Globus pallidus (tissue), 1 donor: Measurements from ENCODE around the gene ATP5PD.
"Not testable (repeated sequence)": the region's sequence is repeated elsewhere in the genome, so short reads cannot be mapped to it uniquely, and the experiment has no call there.

Experiments used
- DNase-seq: peaks from one replicate; pipeline ENCODE4 v3.0.0-alpha.2; 2015; ENCODE audit warnings: low spot score

The ATP5PD gene

DNA sequence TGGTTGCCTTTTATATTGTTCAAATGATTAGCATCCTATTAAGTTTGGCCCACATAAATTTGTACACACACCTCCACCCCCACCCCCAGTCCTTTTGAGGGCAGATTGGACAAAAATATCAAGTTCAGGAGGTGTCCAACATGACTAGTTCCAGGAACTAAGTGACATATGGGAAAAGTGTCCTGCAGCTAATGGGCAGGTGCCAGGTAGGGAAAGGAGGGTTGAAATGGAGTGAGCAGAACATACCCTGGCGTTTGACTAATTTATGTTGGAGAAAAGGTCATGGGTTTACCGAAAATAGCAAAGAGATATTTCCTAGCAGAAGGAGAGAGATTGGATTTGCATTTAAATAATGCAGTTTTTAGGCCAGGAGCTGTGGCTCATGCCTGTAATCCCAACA lies 5.2 kb upstream of the ATP5PD start:
- no peak for DNase-seq

DNA sequence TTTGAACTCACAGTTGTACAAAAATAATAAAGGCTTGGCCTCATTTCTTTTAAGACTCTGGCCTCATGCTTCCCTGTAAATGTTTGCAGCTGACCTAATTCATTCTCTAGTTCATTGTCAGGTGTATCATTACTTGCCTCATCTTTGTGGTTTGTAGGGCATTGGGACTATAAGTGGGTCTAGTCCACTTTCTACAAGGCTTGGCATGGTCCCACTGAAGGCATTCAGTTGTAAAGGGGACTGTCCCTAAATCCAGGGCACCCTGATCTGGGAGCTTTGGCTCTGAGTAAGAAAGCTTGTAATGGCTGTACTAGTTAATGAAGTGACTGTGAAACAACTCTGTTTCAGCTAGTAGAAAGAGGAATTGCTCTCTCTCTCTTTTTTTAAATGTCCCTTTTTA lies 2.9 kb upstream of the ATP5PD start:
- DNase-seq: no peak

DNA sequence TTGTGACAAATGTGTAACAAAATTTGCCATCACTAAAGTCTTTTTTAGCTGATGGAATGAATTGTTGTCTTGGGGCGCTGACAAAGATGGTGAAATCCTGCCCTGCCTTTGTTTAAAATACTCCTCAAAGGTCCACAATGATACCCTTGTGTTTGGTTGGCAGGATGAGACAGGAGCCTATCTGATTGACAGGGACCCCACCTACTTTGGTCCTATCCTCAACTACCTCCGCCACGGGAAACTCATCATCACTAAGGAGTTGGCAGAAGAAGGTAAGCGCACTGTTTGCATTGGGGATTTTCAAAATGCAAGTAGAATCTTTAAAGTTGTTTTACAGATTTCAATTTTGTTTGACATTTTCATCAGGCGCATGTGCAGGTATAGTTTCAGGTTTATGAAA lies 2.3 kb upstream of the ATP5PD start:
- no peak for DNase-seq

DNA sequence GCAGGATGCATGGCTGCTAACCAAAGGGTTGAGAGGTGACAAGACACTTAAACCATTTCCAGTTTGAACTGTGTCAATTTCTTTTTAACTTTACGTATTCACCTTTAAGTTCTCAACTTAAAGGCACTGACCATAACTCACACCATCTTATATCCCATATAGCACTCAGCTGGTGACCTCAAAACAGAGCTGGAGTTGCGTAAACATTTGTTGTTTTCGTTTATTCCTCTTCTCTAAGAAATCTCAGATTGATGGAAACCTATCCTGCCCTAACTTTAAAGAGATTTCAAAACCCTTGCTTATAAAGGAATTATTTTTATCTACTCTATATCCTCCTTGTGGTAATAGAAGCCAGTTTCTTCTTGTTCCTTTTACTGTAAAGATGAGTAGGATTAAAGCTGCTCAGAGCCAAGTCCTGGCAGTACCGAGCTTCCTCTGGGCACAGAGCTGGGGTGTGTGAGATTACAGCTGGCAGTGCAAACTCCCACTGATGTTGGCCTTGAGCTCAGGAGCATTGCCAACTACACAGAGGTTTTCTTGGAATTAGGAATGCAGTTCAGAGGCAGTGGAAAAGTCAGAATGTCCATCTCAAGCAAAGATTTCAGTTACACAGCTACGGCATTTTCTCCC lies 1.6 kb upstream of the ATP5PD start:
- DNase-seq: peak; percentile 50

DNA sequence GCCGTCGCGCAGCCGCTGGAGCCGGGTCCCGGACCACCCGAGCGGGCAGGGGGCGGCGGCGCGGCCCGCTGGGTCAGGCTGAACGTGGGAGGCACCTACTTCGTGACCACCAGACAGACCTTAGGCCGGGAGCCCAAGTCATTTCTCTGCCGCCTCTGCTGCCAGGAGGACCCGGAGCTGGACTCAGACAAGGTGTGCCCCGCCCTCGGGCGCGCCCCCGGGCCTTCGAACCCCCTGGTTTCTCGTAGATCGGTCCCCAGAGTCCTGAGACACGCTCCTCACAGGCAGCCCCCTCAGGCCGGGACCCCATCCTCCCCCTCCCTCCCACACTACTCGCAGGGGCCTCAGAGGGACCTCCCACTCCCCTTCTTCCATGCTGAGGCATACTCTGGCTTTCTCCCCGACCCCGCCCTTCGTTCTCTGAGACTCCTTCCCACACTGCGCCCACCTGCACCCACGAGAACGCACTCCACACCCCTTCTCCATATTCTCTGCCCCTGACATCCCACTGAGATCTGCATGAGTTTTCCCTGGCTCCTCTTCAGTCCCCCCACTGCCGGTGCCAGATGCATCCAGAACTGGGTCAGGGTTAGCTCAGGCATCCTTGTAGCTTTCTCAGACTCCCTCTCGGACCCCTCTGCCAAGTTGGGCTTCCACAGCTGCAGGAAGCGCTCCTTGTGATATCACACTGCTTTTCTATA lies 779 bp upstream of the ATP5PD start:
- peak; percentile 24 for DNase-seq

DNA sequence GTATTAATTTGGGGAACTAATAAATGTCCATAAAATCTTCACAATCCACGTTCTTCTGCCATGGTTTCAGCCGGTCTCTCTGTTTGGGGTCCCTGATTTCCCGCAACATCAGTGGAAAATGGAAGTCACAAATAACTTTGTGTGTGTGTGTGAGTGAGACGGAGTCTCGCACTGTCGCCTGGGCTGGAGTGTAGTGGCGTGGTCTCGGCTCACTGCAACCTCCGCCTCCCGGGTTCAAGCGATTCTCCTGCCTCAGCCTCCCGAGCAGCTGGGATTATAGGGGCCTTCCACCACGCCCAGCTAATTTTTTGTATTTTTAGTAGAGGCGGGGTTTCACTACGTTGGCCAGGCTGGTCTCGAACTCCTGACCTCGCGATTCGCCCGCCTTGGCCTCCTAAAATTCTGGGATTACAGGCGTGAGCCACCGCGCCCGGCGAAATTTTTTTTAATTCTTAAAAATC lies 793 bp downstream of the ATP5PD start:
- DNase-seq: not testable (repeated sequence)

DNA sequence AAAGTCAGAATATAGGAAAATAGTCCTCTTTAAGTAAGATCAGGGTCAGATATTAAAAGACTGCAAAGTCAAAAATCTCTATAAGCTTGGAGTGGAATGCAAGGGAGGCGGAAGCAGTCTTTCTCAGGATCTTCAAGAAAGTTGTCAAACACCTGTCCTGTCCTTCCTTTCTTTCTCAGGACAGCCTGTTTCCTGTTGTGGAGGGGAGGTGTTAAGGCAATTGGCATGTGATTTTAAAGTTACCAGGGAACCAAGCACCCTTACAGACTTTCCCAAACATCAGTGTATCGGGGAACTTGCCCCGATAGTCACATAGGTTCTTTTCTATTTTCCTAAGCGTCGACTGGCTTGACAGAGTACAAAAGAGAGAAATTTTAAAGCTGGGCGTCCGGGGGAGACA lies 2.1 kb downstream of the ATP5PD start:
- DNase-seq: no peak

DNA sequence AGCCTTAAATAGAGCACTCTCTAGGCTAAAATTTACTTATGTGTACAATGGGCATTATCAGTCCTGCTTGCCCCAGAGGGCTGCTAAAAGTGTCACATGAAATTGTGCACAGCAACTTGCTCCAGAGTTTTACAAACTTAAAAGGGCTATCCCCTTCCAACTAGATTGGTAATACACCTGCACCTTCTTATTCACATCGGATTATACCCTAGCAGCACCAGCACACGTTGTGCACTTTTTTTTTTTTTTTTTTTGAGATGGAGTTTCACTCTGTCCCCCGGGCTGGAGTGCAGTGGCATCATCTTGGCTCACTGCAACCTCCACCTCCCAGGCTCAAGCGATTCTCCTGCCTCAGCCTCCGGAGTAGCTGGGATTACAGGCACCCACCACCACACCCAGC lies 3.0 kb downstream of the ATP5PD start:
- DNase-seq: not testable (repeated sequence)

DNA sequence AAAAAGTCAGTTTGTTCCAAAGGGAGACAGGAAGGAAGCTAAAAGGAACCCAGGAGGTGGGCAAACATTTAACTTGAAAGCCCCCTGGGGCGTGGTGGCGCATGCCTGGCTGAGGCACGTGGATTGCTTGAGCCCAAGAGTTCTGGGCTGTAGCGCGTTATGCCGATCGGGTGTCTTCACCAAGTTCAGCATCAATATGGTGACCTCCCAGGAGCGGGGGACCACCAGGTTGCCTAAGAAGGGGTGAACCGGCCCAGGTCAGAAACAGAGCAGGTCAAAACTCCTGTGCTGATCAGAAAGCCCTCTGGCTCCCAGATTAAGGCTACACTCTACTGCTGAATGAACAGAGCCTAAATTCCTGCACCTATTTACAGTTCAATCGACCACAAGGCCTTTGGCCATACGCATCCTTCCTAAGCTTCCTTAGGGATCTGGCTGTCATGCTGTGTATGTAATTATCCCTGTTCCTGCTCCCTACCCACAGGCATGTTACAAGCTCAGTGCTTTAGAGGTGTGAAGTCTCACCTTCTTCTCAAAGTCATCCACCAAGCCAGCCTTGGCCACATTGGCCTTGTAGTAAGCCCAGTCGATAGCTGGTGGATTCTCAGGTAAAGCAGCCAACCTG lies 5.0 kb downstream of the ATP5PD start:
- no peak for DNase-seq

DNA sequence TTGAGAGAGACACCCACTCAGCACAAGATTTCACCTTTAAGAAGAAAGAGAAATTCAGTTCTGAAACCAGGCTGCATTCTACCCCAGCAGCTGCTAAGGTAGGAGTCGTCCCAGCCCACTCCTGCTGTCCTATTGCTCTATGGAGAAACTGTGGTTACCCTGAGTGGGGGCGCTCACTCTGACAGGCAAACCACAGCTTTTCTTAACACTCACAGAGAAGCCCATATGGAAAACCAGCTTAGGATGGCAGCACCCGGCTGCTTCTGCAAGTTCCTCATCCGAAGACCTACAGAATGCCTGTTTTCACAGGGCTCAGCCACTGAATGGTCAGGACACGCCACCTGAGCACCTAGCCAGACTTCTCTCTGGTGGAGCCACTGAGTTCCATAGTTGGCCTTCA lies 7.5 kb downstream of the ATP5PD start:
- DNase-seq: no peak

DNA sequence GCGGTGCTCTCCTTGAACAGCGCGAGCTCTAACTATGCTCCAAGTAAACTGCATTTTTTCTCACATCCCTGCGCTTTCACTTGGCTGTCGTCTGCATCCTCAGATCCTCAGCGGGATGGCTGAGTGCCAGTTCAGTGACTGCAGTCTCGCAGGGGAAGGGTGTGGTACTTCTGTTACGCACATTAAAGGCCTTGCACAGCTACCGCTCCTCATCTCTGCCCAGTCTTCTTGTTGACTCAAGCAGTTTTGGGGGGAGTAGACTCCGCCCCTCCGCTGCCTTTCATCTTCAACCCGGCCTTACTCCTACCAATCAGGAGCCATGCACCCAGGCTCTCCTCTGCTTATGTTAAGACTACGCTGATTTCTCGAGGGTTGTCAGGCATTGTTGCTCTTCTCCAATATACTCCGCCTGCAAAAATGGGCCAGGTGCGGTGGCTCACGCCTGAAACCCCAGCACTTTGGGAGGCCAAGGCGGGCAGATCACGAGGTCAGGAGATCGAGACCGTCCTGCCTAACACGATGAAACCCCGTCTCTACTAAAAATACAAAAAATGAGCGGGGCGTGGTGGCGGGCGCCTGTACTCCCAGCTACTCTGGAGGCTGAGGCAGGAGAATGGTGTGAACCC lies 10.0 kb downstream of the ATP5PD start:
- DNase-seq: no peak

DNA sequence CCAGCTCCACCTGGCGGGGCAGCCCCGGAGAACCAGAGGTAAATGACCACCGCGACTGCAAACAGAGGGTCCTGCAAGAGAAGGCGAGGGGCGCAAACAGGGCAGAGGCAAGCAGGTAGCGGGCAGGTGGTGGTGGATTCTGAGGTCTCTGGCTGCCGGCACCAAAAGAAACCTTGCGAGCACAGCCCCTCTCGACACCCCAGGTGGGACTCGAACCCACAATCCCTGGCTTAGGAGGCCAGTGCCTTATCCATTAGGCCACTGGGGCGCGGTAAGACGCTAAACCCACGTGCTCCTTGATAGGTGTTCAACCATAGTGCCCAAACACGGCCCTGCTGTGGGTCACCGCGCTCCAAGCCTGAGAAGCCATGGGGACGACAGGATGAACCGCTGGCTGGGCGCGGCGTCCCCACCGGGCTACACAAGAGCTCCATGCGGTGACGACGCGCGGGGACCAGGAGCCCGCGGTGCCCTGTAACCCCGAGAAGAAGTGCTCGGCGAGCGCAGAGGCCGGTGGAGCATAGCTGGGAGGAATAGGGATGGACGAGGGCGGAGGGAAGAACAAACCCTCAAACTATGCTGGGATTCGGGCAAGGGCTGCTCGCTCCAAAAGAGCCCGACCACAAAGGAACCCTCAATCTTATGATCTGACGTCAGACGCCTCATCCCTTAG lies 12.4 kb downstream of the ATP5PD start:
- DNase-seq: peak; percentile 83

DNA sequence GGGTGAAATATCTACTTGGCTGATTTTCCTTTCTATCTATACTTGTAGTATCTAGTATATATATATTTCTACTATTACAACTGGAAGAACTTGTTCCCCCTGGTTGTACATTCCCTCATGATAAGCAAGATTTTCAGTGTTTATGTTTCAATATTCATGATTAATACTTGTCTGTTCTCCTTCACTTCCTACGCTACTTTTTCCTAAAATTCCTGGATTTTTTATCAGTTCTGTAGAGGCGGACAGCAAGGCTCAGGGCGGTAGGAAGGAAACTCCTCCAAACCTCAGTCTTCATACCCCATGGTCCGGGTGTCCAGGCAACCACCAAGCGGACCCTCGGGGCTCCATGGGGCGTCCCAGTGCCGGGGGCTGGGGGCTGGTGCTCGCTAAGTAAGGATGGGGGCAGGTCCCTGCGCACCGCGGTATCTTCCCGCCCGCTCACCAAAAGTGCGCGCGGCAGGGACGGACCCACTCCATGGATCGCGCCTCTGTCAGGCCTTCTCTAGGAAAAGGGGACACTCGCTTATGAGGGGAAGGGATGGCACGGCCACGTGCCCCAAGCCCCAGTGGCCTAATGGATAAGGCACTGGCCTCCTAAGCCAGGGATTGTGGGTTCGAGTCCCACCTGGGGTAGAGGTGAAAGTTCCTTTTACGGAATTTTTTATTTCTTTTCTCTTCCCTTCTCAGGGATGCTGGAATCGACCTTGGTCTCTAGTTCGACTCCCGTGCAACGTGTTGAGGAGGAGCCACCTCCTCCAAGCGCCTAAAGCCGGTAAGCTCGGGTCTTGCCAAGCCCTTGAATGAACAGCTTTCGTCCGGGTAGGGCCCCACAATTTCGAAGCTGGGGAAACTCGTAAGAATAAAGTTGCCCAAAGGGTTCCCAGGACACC lies 13.2 kb downstream of the ATP5PD start:
- DNase-seq: peak; percentile 89

DNA sequence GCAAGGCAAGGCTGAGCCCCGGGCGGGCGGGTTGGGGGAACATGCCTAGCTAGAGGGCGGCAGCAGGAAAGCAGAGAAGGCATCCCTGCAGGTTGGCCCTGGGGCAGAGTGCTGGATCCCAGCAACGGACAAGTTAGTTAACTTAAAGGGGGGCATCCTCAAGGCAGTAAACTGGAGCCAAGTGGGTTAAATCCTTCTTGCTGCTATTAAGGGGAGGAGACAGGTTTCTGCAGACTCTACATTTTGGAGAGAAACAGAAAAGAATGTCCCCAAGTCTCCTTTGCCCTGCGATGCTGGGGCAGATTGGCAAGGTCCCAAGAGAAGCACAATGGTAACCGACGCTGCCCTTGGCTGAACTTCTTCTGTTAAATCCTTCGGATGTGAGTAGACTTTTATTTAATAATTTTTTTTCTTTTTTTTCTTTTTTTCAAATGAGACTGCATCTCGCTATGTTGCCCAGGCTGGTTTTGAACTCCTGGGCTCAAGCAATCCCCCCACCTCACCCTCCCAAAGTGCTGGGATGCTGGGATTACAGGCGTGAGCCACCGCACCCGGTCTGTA lies 14.0 kb downstream of the ATP5PD start:
- DNase-seq: no peak

DNA sequence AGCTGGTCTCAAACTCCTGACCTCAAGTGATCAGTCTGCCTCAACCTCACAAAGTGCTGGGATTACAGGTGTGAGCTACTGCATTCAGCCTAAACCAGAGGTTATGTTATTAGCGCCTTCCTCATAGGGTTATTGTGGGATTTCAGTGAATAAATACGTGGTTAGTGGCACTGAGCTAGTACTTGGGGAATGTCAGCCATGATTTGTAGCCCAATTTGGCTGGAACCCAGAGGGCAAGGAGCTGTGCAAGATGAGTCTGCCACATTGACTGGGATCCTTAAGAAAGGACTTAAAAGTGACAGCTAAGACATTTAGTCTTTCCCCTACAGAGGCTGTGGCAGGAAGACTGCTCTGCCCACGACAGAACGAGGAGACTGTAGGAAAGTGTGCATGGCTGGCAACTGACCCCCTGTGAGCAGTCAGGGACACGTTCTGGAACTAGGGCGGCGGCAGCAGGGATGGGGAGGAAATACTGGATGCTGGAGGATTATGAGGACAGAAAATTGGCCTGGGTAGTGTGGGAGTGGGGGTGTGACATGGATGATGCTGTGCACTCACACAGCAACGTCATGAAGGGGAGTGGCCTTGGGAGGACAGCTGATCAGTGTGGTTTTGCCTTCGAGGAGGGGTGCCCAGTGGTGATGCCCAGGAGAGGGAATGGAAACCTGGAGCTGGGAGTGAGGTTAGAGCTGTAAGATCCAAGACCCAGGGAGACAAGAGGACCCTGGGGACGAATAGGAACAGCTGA lies 14.6 kb downstream of the ATP5PD start:
- peak; percentile 94 for DNase-seq

DNA sequence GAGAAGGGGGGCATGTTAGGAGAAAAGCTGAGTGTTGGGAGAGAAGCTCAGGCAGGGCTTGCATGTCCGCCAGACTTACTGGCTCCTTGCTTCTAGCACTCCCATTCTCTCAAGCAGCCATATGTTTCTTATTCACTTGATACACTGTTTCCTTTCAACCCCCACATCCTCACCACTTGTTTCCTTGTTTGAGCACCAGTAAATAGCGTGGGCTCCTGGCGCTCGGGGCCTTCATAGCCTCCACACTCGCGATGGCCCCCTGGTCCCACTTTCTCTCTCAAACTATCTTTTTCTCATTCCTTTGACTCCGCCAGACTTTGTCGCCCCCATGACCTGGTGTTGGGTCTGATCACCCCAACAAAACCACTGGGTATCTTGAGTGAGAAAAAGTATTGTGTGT lies 16.6 kb downstream of the ATP5PD start:
- DNase-seq: no peak

DNA sequence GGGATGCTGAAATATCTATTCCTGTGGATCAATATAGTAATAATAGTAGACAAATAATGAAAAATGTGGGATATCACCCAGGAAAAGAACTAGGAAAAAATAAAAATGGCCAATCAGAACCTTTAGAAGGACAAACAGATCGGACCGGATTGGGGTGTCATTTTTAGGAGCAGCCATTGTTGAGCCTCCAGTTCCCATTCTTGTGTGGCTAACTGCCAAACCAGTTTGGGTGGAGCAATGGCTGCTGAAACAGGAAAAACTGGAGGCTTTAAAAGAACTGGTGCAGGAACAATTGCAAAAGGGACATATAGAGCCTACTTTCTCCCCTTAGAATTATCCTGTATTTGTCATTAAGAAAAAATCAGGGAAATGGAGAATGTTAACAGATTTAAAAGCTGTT lies 20.1 kb downstream of the ATP5PD start:
- DNase-seq: not testable (repeated sequence)

DNA sequence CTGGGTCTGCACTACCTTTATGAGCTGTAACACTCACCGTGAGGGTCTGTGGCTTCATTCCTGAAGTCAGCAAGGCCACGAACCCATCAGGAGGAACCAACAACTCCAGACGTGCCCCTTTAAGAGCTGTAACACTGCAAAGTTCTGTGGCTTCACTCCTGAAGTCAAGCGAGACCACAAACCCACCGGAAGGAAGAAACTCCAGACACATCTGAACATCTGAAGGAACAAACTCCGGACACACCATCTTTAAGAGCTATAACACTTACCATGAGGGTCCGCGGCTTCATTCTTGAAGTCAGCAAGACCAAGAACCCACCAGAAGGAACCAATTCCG lies 21.4 kb downstream of the ATP5PD start:
- DNase-seq: not testable (repeated sequence)

DNA sequence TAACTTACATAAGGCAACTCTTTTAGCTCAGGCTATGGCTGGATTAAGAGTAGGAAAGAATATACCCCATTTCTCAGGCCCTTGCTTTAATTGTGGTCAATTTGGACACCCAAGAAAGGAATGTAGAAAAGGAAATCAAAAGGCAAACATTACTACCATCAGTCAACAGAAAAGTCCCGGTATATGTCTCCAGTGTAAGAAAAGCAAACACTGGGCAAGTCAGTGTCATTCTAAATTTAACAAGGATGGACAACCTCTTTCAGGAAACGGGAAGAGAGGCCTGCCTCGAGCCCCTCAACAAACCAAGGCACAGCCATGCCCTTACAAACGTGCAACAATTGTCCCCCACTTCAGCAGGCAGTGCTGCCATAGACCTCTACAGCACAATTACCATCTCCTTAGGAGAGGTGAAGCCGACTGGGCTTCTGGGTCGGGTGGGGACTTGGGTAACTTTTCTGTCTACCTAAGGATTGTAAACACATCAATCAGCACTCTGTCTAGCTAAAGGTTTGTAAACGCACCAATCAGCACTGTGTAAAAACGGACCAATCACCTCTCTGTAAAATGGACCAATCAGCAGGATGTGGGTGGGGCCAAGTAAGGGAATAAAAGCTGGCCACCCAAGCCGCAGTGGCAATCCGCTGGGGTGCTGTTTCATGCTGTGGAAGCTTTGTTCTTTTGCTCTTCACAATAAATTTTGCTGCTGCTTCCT lies 21.9 kb downstream of the ATP5PD start:
- no peak for DNase-seq
